ENCODE data around the gene ELOVL7. TPM values are rescaled to one million over a fixed set of nuclear protein-coding genes. Genes with fewer than 3 reads are reported as not detected.

ELOVL7 gene
- polyA plus RNA-seq, 1 of the 3 experiments (the other 2 are of a cell fraction) = 0.07 TPM

- Histone ChIP-seq H3K9me3 (no peaks in the 10 kb centered on the region), H2AFZ (ENCODE audit: low read depth) (no peak overlapping the region), H3K27me3 (ENCODE audit: insufficient read depth) (no peaks in the 10 kb centered on the region), H3K9ac (no peak overlapping the region), H3K4me2 (no peak overlapping the region), H3F3A (replicated peaks; ENCODE audit: insufficient read depth) (no peaks in the 10 kb centered on the region), H3K36me3 (replicated peaks in 1 of 2; ENCODE audit: control insufficient read depth in 1 of 2, insufficient read depth in 2 of 2, low read length in 1 of 2) (no peaks in the 10 kb centered on the region), H4K20me1 (ENCODE audit: insufficient read depth) (no peaks in the 10 kb centered on the region), H3K27ac (ENCODE audit: low read depth in 2 of 2, low read length in 1 of 2) (no peak overlapping the region), H3K4me3 (ENCODE audit: low read depth in 2 of 2, low read length in 1 of 2) (no peak overlapping the region), H3K4me1 (ENCODE audit: control insufficient read depth in 1 of 2, insufficient read depth in 2 of 2, low read depth in 1 of 2, low read length in 1 of 2) (no peaks in the 10 kb centered on the region), H3K9me2 (no peaks in the 10 kb centered on the region), H3K79me2 (ENCODE audit: insufficient read depth) (no peaks in the 10 kb centered on the region)
- ChIA-PET POLR2A (no interaction called here), CTCF (no interaction called here)
- no peak for DNase-seq
- TF ChIP-seq POLR2AphosphoS5 (IDR thresholded peaks at IDR 0.05; ENCODE audit: low read depth, low read length) = no peak
- no peak for TF ChIP-seq NRF1 (IDR thresholded peaks at IDR 0.05; ENCODE audit: low read depth, low read length)
- no peak for TF ChIP-seq MXI1 (IDR thresholded peaks at IDR 0.05; ENCODE audit: low read depth, low read length)
- no peak for TF ChIP-seq RAD21 (IDR thresholded peaks at IDR 0.05; ENCODE audit: low read length)
- no peak for TF ChIP-seq RCOR1 (IDR thresholded peaks at IDR 0.05; ENCODE audit: low read length)
- no peak for TF ChIP-seq FOXJ3 (CRISPR knock-in tag; IDR thresholded peaks at IDR 0.05)
- TF ChIP-seq RFX5 (IDR thresholded peaks at IDR 0.05; ENCODE audit: low read length) = no peak
- TF ChIP-seq EZH2phosphoT487 (IDR thresholded peaks at IDR 0.05; ENCODE audit: borderline replicate concordance, low read depth) = no peak
- 26% methylated on average over 2 of the region's 2 CpGs for WGBS (ENCODE audit: low lambda C conversion rate)
Measured at GRCh38 chr5:60822285-60822556, 21.8 kb downstream of the ELOVL7 start.

- Histone ChIP-seq H2AFZ (ENCODE audit: low read depth) (no peak overlapping the region), H3K27ac (ENCODE audit: low read depth in 2 of 2, low read length in 1 of 2) (no peak overlapping the region), H3K79me2 (ENCODE audit: insufficient read depth) (no peaks in the 10 kb centered on the region), H4K20me1 (ENCODE audit: insufficient read depth) (no peaks in the 10 kb centered on the region), H3K4me3 (ENCODE audit: low read depth in 2 of 2, low read length in 1 of 2) (no peak overlapping the region), H3K9ac (no peak overlapping the region), H3K4me2 (no peak overlapping the region), H3K27me3 (ENCODE audit: insufficient read depth) (no peaks in the 10 kb centered on the region), H3F3A (replicated peaks; ENCODE audit: insufficient read depth) (no peaks in the 10 kb centered on the region), H3K36me3 (replicated peaks in 1 of 2; ENCODE audit: control insufficient read depth in 1 of 2, insufficient read depth in 2 of 2, low read length in 1 of 2) (no peaks in the 10 kb centered on the region), H3K4me1 (ENCODE audit: control insufficient read depth in 1 of 2, insufficient read depth in 2 of 2, low read depth in 1 of 2, low read length in 1 of 2) (no peaks in the 10 kb centered on the region), H3K9me2 (no peaks in the 10 kb centered on the region), H3K9me3 (no peaks in the 10 kb centered on the region)
- WGBS (ENCODE audit: low lambda C conversion rate) = 71% methylated on average over 4 of the region's 4 CpGs
- no peak for DNase-seq
- POLR2A ChIA-PET = no interaction called here
- CTCF ChIA-PET = no interaction called here
- TF ChIP-seq TCF12 (IDR thresholded peaks at IDR 0.05) = no peak
- TF ChIP-seq USF1 (IDR thresholded peaks at IDR 0.05; ENCODE audit: borderline replicate concordance, low read depth) = no peak
- TF ChIP-seq, protein P1, sequence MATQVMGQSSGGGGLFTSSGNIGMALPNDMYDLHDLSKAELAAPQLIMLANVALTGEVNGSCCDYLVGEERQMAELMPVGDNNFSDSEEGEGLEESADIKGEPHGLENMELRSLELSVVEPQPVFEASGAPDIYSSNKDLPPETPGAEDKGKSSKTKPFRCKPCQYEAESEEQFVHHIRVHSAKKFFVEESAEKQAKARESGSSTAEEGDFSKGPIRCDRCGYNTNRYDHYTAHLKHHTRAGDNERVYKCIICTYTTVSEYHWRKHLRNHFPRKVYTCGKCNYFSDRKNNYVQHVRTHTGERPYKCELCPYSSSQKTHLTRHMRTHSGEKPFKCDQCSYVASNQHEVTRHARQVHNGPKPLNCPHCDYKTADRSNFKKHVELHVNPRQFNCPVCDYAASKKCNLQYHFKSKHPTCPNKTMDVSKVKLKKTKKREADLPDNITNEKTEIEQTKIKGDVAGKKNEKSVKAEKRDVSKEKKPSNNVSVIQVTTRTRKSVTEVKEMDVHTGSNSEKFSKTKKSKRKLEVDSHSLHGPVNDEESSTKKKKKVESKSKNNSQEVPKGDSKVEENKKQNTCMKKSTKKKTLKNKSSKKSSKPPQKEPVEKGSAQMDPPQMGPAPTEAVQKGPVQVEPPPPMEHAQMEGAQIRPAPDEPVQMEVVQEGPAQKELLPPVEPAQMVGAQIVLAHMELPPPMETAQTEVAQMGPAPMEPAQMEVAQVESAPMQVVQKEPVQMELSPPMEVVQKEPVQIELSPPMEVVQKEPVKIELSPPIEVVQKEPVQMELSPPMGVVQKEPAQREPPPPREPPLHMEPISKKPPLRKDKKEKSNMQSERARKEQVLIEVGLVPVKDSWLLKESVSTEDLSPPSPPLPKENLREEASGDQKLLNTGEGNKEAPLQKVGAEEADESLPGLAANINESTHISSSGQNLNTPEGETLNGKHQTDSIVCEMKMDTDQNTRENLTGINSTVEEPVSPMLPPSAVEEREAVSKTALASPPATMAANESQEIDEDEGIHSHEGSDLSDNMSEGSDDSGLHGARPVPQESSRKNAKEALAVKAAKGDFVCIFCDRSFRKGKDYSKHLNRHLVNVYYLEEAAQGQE (IDR thresholded peaks at IDR 0.05; ENCODE audit: low read depth, low read length) = no peak
- no peak for TF ChIP-seq FOSL2 (IDR thresholded peaks at IDR 0.05; ENCODE audit: borderline replicate concordance, low read depth)
- TF ChIP-seq NRF1 (IDR thresholded peaks at IDR 0.05; ENCODE audit: low read depth, low read length) = no peak
- no peak for TF ChIP-seq USF2 (IDR thresholded peaks at IDR 0.05; ENCODE audit: borderline replicate concordance, low read depth, low read length)
- TF ChIP-seq EP300 (IDR thresholded peaks at IDR 0.05; ENCODE audit: borderline replicate concordance in 1 of 2, low read depth in 1 of 2, low read length in 1 of 2) = no peak
- no peak for TF ChIP-seq RCOR1 (IDR thresholded peaks at IDR 0.05; ENCODE audit: low read length)
- TF ChIP-seq TEAD4 (IDR thresholded peaks at IDR 0.05; ENCODE audit: borderline replicate concordance, insufficient read depth) = no peak
- TF ChIP-seq ELF1 (IDR thresholded peaks at IDR 0.05) = no peak
- no peak for TF ChIP-seq RAD21 (IDR thresholded peaks at IDR 0.05; ENCODE audit: low read length)
- TF ChIP-seq FOXJ3 (CRISPR knock-in tag; IDR thresholded peaks at IDR 0.05) = no peak
- TF ChIP-seq MEF2A (IDR thresholded peaks at IDR 0.05; ENCODE audit: borderline replicate concordance, low read depth) = no peak
- TF ChIP-seq SMC3 (IDR thresholded peaks at IDR 0.05; ENCODE audit: low read depth, low read length) = no peak
- TF ChIP-seq CTCF (IDR thresholded peaks at IDR 0.05) = no peak
Measured at GRCh38 chr5:60821488-60822284, 22.4 kb downstream of the ELOVL7 start.
